Cardiac muscle cell (in vitro differentiated cells and primary cell): ENCODE measurements around the gene SLC6A13. TPM values are rescaled to one million over a fixed set of nuclear protein-coding genes. Genes with fewer than 3 reads are reported as not detected.
"Not testable (repeated sequence)": the region's sequence is repeated elsewhere in the genome, so short reads cannot be mapped to it uniquely, and the experiment has no call there.

Experiments used
- DNase-seq, 2 donors: peaks; one replicate each; pipeline versions ENCODE4 v3.0.0 to v3.0.0-alpha.2; 2010 to 2017; ENCODE audit warnings: low read depth in 1 of 2, low spot score in 1 of 2
- H3K27ac ChIP-seq: fragments of 200-600 bp; sonication (generic); 2 replicates; pipeline ENCODE4 v1.5.1; 2016
- H3K27me3 ChIP-seq: fragments of 200-600 bp; sonication (generic); 2 replicates; pipeline ENCODE4 v1.6.0; 2016; ENCODE audit warnings: control low read depth
- H3K36me3 ChIP-seq: fragments of 200-600 bp; sonication (generic); 2 replicates; pipeline ENCODE4 v1.5.1; 2016; ENCODE audit warnings: control low read depth
- H3K4me1 ChIP-seq: fragments of 200-600 bp; sonication (generic); 2 replicates; pipeline ENCODE4 v1.8.1; 2017; ENCODE audit warnings: low read depth, mild to moderate bottlenecking, mixed run types
- H3K4me3 ChIP-seq: fragments of 200-600 bp; sonication (generic); 2 replicates; pipeline ENCODE4 v1.5.1; 2016; ENCODE audit warnings: mild to moderate bottlenecking
- H3K9me3 ChIP-seq: fragments of 200-600 bp; sonication (generic); 2 replicates; pipeline ENCODE4 v1.5.1; 2017; ENCODE audit warnings: low read depth, mild to moderate bottlenecking, control low read depth
- polyA plus RNA-seq: library from polyadenylated mRNA; unstranded; fragments of >200 nt; fragmentation: Nextera tagmentation; extraction: Ambion mirVana; gene quantifications from 2 replicates; pipeline ENCODE4 v1.2.1, GENCODE V29; 2016
- total RNA-seq: library from RNA; depleted of rRNA; stranded (reverse); fragments of >200 nt; gene quantifications from 2 replicates; pipeline ENCODE4 v1.2.3, GENCODE V29; 2016
- TF ChIP-seq, protein P1 (sequence below): IDR thresholded peaks from 2 replicates; pipeline ENCODE4 v1.5.1; 2012; ENCODE audit warnings: low read depth, mild to moderate bottlenecking, low read length

SLC6A13 gene
- total RNA-seq (2.2 and 2.3 TPM in 2 replicates), polyA plus RNA-seq (0.34 and 3.8 TPM in 2 replicates)

DNA sequence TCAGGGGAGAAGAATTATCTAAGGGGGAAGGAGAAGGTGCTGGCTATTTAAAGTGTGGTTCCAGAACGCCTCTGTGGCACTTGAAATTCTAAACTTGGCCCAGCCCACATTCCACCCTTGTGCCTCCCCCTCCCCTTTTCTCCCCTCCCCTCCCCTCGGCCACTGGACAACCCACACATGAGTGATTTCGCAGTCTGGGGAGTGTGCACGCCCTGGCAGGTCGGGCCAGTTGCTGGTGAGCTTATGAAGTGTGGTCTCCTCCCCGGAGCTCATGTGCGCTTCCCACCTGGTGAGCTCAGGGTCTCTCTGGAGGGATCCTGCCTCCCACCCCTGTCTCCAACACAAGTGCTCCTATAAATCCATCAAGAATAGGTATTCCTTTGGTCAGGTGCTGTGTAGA lies at the start of gene SLC6A13:
TSS of gene SLC6A13 (minus strand) at position 20 of the 400 bp plus-strand sequence. CDS start 2,784 bp downstream, outside the sequence.
- Histone ChIP-seq H3K9me3 (no peaks in the 10 kb centered on the region), H3K27me3 (no peaks in the 10 kb centered on the region), H3K36me3 (no peaks in the 10 kb centered on the region), H3K4me1 (peaks cover 30% of the 10 kb centered on the region), H3K4me3 (no peak within 1 kb of the TSS), H3K27ac (peak within 1 kb of the TSS; percentile 70)
- TF ChIP-seq, protein P1, sequence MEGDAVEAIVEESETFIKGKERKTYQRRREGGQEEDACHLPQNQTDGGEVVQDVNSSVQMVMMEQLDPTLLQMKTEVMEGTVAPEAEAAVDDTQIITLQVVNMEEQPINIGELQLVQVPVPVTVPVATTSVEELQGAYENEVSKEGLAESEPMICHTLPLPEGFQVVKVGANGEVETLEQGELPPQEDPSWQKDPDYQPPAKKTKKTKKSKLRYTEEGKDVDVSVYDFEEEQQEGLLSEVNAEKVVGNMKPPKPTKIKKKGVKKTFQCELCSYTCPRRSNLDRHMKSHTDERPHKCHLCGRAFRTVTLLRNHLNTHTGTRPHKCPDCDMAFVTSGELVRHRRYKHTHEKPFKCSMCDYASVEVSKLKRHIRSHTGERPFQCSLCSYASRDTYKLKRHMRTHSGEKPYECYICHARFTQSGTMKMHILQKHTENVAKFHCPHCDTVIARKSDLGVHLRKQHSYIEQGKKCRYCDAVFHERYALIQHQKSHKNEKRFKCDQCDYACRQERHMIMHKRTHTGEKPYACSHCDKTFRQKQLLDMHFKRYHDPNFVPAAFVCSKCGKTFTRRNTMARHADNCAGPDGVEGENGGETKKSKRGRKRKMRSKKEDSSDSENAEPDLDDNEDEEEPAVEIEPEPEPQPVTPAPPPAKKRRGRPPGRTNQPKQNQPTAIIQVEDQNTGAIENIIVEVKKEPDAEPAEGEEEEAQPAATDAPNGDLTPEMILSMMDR, result no peak
- DNase-seq, result peak in 1 of 2 donors; percentile 70

DNA sequence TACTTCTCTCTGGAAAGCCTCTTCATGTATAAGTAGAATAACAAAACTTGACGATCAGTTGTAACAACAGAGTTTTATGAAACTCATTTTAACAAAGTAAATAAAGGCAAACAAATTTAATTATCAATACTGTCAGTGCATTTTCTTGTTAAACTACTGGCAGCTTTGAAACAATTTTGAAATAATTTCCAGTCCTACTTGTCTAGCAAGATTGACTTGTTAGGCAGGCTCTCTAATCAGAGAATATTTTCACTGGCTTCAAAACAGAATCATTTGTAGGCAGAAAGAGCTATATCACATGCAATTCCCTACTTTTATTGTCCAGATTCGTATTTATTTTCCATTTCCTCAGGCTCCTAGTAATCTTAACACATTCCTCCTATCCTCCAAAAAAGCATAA lies 45.9 kb upstream of the SLC6A13 start:
- TF ChIP-seq, protein P1, result no peak
- H3K9me3 ChIP-seq, result no peaks in the 10 kb centered on the region

DNA sequence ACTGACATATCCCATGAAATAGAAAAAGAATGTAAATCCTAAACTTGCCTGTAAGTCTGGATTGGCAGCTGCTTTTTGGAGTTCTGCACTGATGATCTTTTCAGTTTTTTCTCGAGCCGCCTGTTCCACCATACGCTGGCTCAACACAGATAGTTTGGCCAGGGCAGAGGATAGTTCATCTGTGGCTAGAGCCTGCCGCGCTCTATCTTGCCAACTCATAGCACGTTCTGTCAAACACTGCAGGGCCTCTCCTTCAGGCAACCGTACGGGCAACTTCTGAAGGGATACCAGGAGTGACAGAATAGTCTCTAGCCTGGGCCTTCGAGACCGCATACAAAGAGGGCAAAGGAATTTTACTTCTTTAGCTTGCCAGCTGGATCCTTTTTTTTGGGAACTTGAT lies 44.8 kb upstream of the SLC6A13 start:
- TF ChIP-seq, protein P1, result no peak
- no peak overlapping the region for H3K27ac ChIP-seq
- no peak for DNase-seq
- no peaks in the 10 kb centered on the region for H3K9me3 ChIP-seq
- H3K27me3 ChIP-seq, result no peaks in the 10 kb centered on the region
- no peaks in the 10 kb centered on the region for H3K4me1 ChIP-seq
- no peak overlapping the region for H3K4me3 ChIP-seq
- peaks cover 83% of the 10 kb centered on the region for H3K36me3 ChIP-seq

More for the DNA sequence above, 45.9 kb upstream of the SLC6A13 start:
- no peak overlapping the region for H3K4me3 ChIP-seq
- H3K27ac ChIP-seq, result no peak overlapping the region
- no peaks in the 10 kb centered on the region for H3K4me1 ChIP-seq
- DNase-seq, result no peak
- H3K36me3 ChIP-seq, result peaks cover 89% of the 10 kb centered on the region
- no peaks in the 10 kb centered on the region for H3K27me3 ChIP-seq

DNA sequence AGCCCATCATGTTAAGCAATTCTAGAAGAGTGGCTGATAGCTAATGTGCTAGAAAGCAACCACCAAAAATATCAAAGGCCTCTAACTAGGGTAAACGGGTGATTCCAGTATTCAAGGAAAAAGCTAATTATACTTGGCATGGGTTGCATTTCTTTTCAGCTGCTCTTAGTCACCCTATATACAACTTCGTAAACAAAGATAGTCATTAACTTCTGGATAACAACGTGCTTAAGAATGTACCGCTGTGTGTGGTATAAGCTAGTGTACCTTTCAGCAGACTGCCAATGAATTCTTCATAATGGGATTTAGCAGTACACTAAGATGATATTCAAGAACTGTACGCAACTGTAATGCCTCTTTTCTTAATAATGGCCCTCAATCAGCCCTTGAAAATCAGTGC lies 42.2 kb upstream of the SLC6A13 start:
- Histone ChIP-seq H3K36me3 (peaks cover 57% of the 10 kb centered on the region), H3K4me3 (no peak overlapping the region), H3K9me3 (no peaks in the 10 kb centered on the region), H3K27me3 (no peaks in the 10 kb centered on the region), H3K27ac (peak overlapping the region; percentile 51), H3K4me1 (no peaks in the 10 kb centered on the region)
- TF ChIP-seq, protein P1, result no peak
- DNase-seq, result no peak

DNA sequence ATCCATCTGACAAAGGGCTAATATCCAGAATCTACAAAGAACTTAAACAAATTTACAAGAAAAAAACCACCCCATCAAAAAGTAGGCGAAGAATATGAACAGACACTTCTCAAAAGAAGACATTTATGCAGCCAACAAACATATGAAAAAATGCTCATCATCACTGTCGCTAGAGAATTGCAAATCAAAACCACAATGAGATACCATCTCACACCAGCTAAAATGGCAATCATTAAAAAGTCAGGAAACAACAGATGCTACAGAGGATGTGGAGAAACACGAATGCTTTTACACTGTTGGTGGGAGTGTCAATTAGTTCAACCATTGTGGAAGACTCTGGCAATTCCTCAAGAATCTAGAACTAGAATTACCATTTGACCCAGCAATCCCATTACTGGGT lies 40.1 kb upstream of the SLC6A13 start:
- H3K27me3 ChIP-seq, H3K27ac ChIP-seq, H3K9me3 ChIP-seq, H3K4me1 ChIP-seq, DNase-seq, H3K4me3 ChIP-seq: not testable (repeated sequence)
- H3K36me3 ChIP-seq, result peaks cover 37% of the 10 kb centered on the region

DNA sequence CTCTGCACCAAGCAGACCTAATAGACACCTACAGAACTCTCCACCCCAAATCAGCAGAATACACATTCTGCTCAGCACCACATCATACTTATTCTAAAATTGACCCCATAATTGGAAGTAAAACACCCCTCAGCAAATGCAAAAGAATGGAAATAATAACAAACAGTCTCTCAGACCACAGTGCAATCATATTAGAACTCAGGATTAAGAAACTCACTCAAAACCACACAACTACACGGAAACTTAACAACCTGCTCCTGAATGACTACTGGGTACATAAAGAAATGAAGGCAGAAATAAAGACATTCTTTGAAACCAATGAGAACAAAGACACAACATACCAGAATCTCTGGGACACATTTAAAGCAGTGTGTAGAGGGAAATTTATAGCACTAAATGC lies 37.5 kb upstream of the SLC6A13 start:
- Histone ChIP-seq H3K4me1 (peaks cover 20% of the 10 kb centered on the region), H3K36me3 (peaks cover 25% of the 10 kb centered on the region)
- not testable (repeated sequence) for DNase-seq, H3K9me3 ChIP-seq, H3K27me3 ChIP-seq, H3K27ac ChIP-seq, H3K4me3 ChIP-seq

DNA sequence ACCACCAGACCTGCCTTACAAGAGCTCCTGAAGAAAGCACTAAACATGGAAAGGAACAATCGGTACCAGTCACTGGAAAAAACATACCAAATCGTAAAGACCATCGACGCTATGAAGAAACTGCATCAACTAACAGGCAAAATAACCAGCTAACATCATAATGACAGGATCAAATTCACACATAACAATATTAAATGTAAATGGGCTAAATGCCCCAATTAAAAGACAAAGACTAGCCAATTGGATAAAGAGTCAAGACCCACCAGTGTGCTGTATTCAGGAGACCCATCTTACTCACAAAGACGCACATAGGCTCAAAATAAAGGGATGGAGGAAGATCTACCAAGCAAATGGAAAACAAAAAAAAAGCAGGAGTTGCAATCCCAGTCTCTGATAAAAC lies 36.9 kb upstream of the SLC6A13 start:
- not testable (repeated sequence) for H3K27me3 ChIP-seq, H3K9me3 ChIP-seq, H3K4me3 ChIP-seq, DNase-seq, H3K27ac ChIP-seq
- Histone ChIP-seq H3K4me1 (peaks cover 20% of the 10 kb centered on the region), H3K36me3 (peaks cover 26% of the 10 kb centered on the region)

DNA sequence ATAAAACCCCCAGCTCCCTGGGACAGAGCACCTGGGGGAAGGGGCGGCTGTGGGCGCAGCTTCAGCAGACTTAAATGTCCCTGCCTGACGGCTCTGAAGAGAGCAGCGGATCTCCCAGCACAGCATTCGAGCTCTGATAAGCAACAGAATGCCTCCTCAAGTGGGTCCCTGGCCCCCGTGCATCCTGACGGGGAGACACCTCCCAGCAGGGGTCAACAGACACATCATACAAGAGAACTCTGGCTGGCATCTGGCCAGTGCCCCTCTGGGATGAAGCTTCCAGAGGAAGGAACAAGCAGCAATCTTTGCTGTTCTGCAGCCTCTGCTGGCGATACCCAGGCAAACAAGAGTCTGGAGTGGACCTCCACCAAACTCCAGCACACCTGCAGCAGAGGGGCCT lies 35.4 kb upstream of the SLC6A13 start:
- peaks cover 20% of the 10 kb centered on the region for H3K4me1 ChIP-seq
- H3K9me3 ChIP-seq, H3K27me3 ChIP-seq, H3K4me3 ChIP-seq: not testable (repeated sequence)
- H3K36me3 ChIP-seq, result peaks cover 29% of the 10 kb centered on the region
- H3K27ac ChIP-seq, result peak overlapping the region; percentile 78
- peak in 1 of 2 donors; percentile 39 for DNase-seq
